Measurements from ENCODE around the gene PRR35. TPM values are rescaled to one million over a fixed set of nuclear protein-coding genes. Genes with fewer than 3 reads are reported as not detected.
A peak's percentile ranks its signal among the peaks of the same experiment; 100 is the strongest.

PRR35 gene
- total RNA-seq, 1 donor from 2014 or later, result 2.9 TPM

DNA sequence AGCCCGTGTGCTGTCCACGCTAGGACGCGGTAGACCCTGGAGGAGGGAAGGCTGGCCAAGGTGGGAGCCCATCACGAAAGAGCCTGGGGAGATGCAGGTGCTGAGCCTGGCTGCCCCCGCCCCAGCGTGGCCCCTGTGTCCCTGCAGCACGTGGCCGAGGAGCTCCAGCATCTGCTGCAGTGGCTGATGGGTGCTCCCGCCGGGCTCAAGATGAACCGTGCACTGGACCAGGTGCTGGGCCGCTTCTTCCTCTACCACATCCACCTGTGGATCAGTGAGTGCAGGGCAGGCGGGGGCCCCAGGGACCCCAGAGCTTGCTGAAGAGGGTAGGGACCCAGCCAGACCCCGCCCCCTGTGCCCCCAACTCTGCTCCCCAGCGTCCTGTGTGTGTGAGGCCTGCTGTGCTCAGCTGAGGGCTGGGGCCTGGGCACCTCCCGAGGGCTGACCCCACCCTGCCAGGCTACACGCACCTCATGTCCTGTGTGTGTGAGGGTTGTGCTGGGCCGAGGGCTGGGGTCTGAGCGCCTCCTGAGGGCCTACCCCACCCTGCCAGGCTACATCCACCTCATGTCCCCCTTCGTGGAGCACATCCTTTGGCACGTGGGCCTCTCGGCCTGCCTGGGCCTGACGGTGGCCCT, 18.2 kb downstream of the PRR35 start:
- no peak for DNase-seq (ENCODE audit: low read depth)

DNA sequence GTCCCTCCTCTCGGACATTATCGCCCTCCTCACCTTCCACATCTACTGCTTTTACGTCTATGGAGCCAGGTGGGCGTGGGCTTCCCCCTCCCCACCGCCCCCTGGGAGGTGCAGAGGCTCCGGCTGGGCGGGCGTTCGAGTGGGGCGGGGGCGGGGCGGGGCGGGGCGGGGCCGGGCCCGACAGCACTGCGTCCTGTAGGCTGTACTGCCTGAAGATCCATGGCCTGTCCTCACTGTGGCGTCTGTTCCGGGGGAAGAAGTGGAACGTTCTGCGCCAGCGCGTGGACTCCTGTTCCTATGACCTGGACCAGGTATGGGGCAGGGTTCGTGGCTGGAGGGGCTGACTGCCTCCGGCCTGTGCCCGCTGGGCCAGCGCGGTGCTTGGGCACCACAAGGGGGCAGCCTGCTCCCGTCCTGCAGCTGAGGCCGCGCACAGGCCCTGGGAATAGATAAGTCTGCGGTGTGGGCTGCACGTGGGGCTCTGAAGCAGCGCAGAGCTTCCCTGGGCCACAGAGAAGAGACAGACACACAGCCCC, 18.7 kb downstream of the PRR35 start:
- DNase-seq (ENCODE audit: low read depth), result no peak

GRCh38 chr16:580141-580945, 20.1 kb downstream of the PRR35 start:
- no peak for DNase-seq (ENCODE audit: low read depth)

DNA sequence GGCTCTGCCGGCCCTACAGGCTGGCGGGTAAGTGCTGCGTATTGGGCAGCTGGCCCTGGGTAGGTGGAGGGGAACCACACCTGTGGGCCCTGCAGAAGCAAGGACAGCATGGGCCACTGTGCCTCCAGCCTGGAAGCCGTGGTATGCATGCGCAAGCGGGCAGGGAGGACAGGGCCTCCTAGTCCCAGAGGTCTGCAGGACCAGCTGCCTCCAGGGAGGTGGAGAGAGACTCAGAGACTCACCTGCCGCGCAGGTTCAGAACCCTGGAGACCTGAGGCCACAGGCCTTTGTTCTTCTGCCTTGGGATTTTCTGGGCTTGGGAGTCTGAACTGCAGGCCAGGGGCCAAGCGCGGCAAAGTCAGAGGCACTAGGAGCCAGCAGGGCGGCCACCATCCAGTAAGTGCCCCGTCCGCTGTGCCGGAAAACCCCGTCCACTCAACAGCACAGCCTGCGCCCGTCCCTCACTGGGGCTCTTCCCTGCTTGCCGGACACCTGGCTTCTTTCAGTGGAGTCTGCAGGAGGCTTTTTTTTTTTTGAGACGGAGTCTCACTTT, 20.8 kb downstream of the PRR35 start:
- DNase-seq (ENCODE audit: low read depth), result no peak

- no peak for DNase-seq (ENCODE audit: low read depth)
Observed at GRCh38 chr16:582218-582613, 22.0 kb downstream of the PRR35 start.

DNA sequence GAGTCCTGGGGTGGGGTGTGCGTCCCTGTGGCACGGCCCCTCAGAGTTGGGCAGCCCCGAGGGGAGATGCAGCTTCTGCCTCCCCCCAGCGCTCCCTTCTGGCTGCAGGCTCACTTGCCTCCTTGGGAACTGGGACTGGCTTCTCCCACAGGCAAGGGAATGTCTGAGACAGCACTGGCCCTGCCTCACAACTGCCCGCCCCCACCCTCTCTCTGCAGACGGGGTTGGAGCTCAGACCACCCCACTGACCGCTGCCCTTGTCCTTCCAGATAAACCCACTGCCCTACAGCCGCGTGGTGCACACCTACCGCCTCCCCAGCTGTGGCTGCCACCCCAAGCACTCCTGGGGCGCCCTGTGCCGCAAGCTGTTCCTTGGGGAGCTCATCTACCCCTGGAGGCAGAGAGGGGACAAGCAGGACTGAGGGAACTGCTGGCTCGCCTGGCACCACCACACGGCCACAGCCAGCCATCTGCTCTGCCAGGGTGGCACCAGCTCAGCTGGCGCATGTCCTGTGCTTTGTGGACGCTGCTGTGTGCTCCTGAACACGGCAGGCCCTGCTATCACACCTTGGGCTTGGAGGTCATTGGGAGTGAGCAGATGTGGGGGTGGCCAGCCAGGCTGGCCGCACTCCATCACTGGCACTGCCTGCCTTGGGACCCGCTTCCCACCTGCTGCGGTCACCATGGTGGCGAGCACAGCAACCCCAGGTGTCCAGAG, 22.6 kb downstream of the PRR35 start:
- no peak for DNase-seq (ENCODE audit: low read depth)

GRCh38 chr16:583470-583814, 23.2 kb downstream of the PRR35 start:
- no peak for DNase-seq (ENCODE audit: low read depth)

DNA sequence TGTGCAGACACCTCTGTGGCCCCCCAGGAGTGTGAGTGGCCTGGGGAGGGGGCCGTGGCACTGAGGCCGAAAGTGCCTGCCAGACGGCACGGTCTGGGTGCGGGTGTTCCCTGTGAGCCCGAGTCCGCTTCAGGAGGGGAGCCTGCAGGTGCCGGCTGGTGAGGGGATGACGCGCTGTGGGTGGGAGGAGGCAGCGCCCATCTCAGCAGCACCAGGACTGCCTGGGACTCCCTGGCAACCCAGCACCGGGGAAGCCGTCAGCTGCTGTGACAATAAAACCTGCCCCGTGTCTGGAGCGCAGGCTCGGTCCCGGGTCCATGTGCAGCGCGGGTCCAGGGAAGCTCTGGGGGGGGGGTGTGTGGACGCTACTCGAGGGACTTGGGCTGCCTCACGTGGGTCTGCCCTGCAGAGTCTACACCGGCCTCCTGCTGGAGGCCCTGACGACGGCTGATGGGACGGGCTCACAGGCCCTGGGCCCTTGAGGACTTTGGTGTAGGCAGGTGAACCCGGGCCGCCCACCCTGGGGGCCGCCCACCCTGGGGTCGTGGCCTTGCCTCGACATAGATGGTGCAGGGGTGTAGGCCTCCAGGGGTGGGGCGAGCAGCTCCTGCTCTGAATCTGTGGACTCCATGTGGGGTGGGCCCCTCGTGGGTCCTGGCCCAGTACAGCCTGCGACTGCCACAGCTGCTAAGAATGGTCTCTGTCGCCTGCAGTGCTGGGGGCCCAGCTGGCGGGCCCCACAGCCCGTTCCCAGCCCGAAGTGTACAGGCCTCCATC, 23.8 kb downstream of the PRR35 start:
- DNase-seq (ENCODE audit: low read depth), result no peak

DNA sequence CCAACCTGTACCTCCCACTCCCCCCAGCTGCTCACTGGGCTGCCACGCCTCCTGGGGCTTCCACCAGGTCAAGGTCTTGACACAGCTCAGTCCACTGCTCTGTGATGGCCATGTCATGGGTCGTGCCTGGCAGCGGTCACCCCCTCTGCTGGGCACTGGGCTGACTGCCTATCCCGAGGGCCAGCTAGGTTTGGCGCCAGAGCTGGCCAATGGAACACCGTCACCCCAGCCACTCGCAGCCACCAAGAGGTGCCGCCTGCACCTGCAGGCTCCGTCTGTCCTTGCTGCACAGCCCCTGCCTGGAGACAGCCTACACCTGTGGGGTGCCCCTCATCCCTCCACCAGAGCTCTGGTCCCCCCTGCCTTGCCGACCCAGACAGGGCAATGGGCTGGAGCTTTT, 25.2 kb downstream of the PRR35 start:
- peak; percentile 57 for DNase-seq (ENCODE audit: low read depth)

DNA sequence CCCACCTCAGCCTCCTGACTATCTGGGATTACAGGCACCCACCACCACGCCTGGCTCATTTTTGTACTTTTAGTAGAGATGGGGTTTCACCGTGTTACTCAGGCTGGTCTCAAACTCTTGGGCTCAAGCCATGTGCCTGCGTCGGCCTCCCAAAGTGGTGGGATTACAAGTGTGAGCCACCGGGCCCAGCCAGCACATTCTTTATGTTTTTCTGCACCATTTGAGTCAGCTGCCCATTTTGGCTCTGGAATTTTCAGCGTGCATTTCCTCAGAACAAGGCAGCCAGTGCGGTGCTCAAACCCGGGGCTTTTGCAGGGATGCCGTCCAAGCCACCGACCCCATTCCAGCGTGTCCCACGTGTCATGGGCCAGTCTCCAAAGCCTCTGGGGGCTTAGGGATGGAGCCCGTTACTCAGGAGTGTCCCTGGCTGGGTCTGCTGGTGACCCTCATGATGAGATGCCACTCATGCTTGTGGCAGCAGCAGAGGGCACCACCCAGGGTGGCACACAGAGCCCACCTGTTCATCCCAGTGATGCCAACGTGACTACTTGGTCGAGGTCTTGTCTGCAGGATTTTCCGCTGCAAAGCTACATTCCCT, 26.0 kb downstream of the PRR35 start:
- DNase-seq (ENCODE audit: low read depth), result peak; percentile 97

DNA sequence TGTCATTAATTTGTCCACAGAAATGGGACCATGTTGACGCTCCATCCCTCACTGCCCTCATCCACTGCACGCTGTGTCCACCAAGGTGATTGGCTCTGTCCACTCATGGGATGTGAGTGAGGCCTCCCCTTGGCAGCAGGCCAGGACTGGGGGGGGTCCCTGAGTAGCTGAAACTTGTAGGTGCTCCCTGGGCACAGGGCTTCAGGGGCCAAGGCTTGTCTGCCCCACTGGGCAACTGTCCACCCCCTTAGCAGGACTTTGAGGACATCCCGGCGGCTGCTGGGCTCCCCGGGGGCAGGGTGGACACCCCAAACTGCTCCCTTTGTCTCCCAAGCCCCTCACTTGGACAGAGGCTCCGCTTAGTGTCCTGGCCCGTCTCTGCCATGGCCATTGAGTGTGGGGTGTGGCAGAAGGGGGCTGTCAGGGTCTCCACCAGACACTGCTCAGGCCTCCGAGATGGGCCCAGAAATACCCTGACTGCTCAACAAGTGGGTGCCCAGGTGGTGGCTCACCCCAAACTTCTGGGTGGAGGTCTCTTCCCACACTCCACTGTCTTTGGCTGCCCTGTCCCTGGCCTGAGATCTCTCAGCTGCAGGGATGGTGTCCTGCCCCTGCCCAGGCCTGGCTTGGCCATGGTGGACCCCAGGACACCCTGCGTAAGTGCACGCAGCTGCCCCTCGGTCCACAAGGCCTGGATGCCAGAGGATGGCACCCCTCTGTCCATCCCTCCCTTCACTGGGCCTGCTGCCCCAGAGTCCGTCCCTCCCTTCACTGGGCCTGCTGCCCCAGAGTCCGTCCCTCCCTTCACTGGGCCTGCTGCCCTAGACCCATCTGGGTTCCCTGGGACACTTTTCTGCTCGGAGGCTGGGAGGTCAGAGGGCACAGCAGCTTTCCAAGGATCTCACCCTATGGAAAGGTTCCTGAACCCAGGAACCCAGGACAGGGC, 26.7 kb downstream of the PRR35 start:
- DNase-seq (ENCODE audit: low read depth), result peak; percentile 29

- DNase-seq (ENCODE audit: low read depth), result peak; percentile 51
Observed at GRCh38 chr16:588639-588888, 28.4 kb downstream of the PRR35 start.

DNA sequence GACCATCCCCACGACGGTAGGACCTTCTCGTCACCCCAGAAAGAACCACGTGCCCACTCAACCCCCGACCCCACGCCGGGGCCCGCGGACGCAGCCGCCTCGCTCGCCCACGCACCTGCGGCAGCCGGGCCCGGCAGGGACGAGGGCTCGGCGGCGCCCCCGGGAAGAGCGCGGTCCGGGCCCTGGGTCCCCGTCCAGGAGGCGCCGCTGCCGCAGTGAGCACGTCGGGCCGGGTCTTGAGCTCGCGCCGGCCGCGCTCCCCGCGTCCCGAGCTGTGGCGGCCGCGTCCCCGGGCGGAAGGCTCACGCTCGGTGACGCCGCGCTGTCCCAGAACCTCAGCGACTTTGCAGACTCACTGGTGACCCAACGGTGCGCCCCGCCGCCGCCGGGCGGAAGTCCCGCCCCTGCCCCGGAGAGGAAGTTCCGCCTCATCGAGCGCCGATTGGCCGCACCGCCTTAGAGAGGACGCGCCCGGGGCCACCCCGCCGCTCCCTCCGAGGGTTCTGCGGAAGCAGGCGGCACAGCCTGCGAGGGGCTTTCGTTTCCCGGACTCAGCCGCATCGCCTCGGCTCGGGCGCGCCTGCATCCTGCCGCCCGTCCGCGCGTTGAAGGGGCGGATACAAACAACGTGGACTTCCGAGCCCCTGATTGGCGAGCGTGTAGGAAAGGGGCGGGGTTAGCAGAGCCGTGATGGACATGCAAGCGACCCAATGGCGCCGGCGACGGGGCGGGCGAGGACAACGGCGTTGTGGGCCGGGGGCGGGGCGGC, 28.9 kb downstream of the PRR35 start:
- peak; percentile 95 for DNase-seq (ENCODE audit: low read depth)

GRCh38 chr16:589658-590187, 29.5 kb downstream of the PRR35 start, which contains the start of gene RAB40C:
Gene RAB40C (plus strand): TSS chr16:590066. CDS start chr16:590292, 226 bp downstream.
- peak; percentile 96 for DNase-seq (ENCODE audit: low read depth)

- peak; percentile 42 for DNase-seq (ENCODE audit: low read depth)
Observed at GRCh38 chr16:590188-590814, 30.1 kb downstream of the PRR35 start.

DNA sequence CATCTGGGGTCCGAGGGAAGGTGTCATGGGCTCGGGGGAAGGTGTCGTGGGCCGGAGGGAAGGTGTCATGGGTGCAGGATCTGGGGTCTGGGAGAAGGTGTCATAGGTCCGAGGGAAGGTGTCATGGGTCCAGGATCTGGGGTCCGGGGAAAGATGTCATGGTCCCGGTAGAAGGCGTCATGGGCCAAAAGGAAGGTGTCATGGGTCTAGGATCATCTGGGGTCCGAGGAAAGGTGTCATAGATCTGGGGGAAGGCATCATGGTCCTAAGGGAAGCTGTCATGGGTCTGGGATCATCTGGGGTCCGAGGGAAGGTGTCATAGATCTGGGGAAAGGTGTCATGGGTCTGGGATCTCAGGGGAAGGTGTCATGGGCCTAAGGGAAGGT, 30.6 kb downstream of the PRR35 start:
- no peak for DNase-seq (ENCODE audit: low read depth)

GRCh38 chr16:591231-591630, 31.0 kb downstream of the PRR35 start:
- no peak for DNase-seq (ENCODE audit: low read depth)

GRCh38 chr16:591892-592517, 31.8 kb downstream of the PRR35 start:
- DNase-seq (ENCODE audit: low read depth), result no peak

Data from myocyte (in vitro differentiated cells).